ENCODE measurements around the gene POLA1.

The POLA1 gene

GRCh38 chrX:25010784-25011588 lies 317.3 kb downstream of the POLA1 start:
- TF ChIP-seq CTCF (IDR thresholded peaks at IDR 0.05; ENCODE audit: insufficient read depth, low read length) (no peak), SPI1 (IDR thresholded peaks at IDR 0.05; ENCODE audit: borderline replicate concordance, low read depth) (no peak), GABPA (IDR thresholded peaks at IDR 0.05; ENCODE audit: low read depth) (no peak), POLR2AphosphoS5 (IDR thresholded peaks at IDR 0.05; ENCODE audit: low read depth) (no peak), REST (IDR thresholded peaks at IDR 0.05; ENCODE audit: insufficient replicate concordance, low read depth) (no peak)
- DNase-seq (ENCODE audit: low read depth in 1 of 2, low spot score in 1 of 2), result no peak
- Histone ChIP-seq H3K27ac (replicated peaks) (no peak overlapping the region), H3K4me3 (replicated peaks; ENCODE audit: insufficient read depth, low read length) (no peak overlapping the region), H3K27me3 (ENCODE audit: insufficient read depth, poor library complexity, severe bottlenecking) (peaks cover 67% of the 10 kb centered on the region)

GRCh38 chrX:25011589-25012432 lies 318.1 kb downstream of the POLA1 start:
- no peak for TF ChIP-seq SPI1 (IDR thresholded peaks at IDR 0.05; ENCODE audit: borderline replicate concordance, low read depth)
- no peak for TF ChIP-seq POLR2AphosphoS5 (IDR thresholded peaks at IDR 0.05; ENCODE audit: low read depth)
- no peak for TF ChIP-seq GABPA (IDR thresholded peaks at IDR 0.05; ENCODE audit: low read depth)
- TF ChIP-seq REST (IDR thresholded peaks at IDR 0.05; ENCODE audit: insufficient replicate concordance, low read depth), result no peak
- TF ChIP-seq CTCF (IDR thresholded peaks at IDR 0.05; ENCODE audit: insufficient read depth, low read length), result no peak
- no peak overlapping the region for H3K4me3 ChIP-seq (replicated peaks; ENCODE audit: insufficient read depth, low read length)

GRCh38 chrX:25012433-25012735 lies 318.7 kb downstream of the POLA1 start:
- no peak for DNase-seq (ENCODE audit: low read depth in 1 of 2, low spot score in 1 of 2)

More at GRCh38 chrX:25011589-25012432, 318.1 kb downstream of the POLA1 start:
- Histone ChIP-seq H3K27me3 (ENCODE audit: insufficient read depth, poor library complexity, severe bottlenecking) (peaks cover 70% of the 10 kb centered on the region), H3K27ac (replicated peaks) (no peak overlapping the region)
- DNase-seq (ENCODE audit: low read depth in 1 of 2, low spot score in 1 of 2), result no peak

More at GRCh38 chrX:25012433-25012735, 318.7 kb downstream of the POLA1 start:
- no peak overlapping the region; the same call in 1 of the 2 replicates for H3K4me3 ChIP-seq (replicated peaks; ENCODE audit: insufficient read depth, low read length)
- peaks cover 72% of the 10 kb centered on the region for H3K27me3 ChIP-seq (ENCODE audit: insufficient read depth, poor library complexity, severe bottlenecking)
- no peak for TF ChIP-seq GABPA (IDR thresholded peaks at IDR 0.05; ENCODE audit: low read depth)
- no peak overlapping the region for H3K27ac ChIP-seq (replicated peaks)

Measured in HL-60 (cell line).